Mononuclear cell (primary cell): ENCODE measurements around the gene EYA2. TPM values are rescaled to one million over a fixed set of nuclear protein-coding genes. Genes with fewer than 3 reads are reported as not detected.

Source experiments
- H3K27me3 ChIP-seq: 2 replicates; pipeline ENCODE4 v1.6.0; 2011; ENCODE audit warnings: low read length, control low read depth; ENCODE audit not compliant: insufficient read depth
- H3K4me1 ChIP-seq: 2 replicates; pipeline ENCODE4 v1.5.1; 2011; ENCODE audit warnings: mild to moderate bottlenecking, low read length, control low read depth; ENCODE audit not compliant: insufficient read depth
- H3K4me3 ChIP-seq: 2 replicates; pipeline ENCODE4 v1.5.1; 2011; ENCODE audit warnings: mild to moderate bottlenecking, low read length, moderate library complexity
- H3K9me3 ChIP-seq: 2 replicates; pipeline ENCODE4 v1.5.1; 2011; ENCODE audit warnings: low read depth, mild to moderate bottlenecking, control low read depth, low read length
- total RNA-seq: library from RNA; depleted of rRNA; stranded (reverse); fragments of >200 nt; gene quantifications from one replicate; pipeline ENCODE4 v1.2.3, GENCODE V29; 2012

EYA2 gene
- total RNA-seq, 1 donor: 0.10 TPM

DNA sequence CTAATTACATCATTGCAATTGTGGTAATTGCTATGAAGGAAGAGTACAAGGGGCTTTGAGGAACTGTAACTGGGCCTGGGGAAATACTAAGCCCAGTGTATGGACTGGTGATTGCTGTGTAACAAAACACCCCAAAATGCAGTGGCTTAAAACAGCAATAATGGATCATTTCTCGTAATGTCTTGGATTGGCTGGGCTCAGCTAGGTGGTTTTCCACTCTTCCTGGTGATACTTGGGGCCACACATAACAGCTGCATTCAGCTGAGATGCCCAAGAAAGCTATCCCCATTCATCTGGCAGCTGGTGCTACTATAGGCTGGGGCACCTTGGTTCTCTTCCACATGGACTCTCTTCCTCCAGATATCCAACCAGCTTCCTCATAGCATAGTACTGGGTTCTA is 150.3 kb downstream of the EYA2 start:
- Histone ChIP-seq H3K27me3 (no peaks in the 10 kb centered on the region), H3K4me1 (no peaks in the 10 kb centered on the region), H3K4me3 (no peak overlapping the region), H3K9me3 (no peaks in the 10 kb centered on the region)

GRCh38 chr20:47048054-47048453 is 153.4 kb downstream of the EYA2 start:
- Histone ChIP-seq H3K4me3 (no peak overlapping the region), H3K27me3 (no peaks in the 10 kb centered on the region), H3K4me1 (no peaks in the 10 kb centered on the region), H3K9me3 (no peaks in the 10 kb centered on the region)

GRCh38 chr20:47049771-47050170 is 155.1 kb downstream of the EYA2 start:
- Histone ChIP-seq H3K27me3 (no peaks in the 10 kb centered on the region), H3K4me1 (no peaks in the 10 kb centered on the region)

DNA sequence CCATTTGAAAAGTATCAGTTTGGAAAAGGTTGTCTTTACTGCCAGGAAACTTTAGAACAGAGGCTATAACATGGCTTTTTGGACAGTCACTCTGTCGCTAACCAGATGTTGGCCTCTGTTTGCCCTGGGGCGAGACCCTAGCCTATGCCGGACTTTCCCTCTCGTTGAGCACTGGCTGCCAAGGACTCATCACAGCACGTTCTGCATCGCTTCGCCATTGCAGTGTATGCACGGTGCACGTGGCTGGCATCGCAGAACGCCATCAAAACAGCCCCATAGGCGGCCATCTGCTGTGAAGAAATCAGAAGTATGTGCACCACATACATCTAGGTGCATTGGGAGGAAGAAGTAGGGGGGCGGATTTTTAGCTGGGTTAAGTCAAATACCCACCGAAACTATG is 156.4 kb downstream of the EYA2 start:
- no peaks in the 10 kb centered on the region for H3K4me1 ChIP-seq

More at GRCh38 chr20:47049771-47050170, 155.1 kb downstream of the EYA2 start:
- no peaks in the 10 kb centered on the region for H3K9me3 ChIP-seq
- H3K4me3 ChIP-seq: no peak overlapping the region

GRCh38 chr20:47051936-47052526 is 157.4 kb downstream of the EYA2 start:
- Histone ChIP-seq H3K4me3 (no peak overlapping the region), H3K27me3 (no peaks in the 10 kb centered on the region), H3K4me1 (no peaks in the 10 kb centered on the region), H3K9me3 (no peaks in the 10 kb centered on the region)

More for the DNA sequence above, 156.4 kb downstream of the EYA2 start:
- Histone ChIP-seq H3K27me3 (no peaks in the 10 kb centered on the region), H3K4me3 (no peak overlapping the region), H3K9me3 (no peaks in the 10 kb centered on the region)

DNA sequence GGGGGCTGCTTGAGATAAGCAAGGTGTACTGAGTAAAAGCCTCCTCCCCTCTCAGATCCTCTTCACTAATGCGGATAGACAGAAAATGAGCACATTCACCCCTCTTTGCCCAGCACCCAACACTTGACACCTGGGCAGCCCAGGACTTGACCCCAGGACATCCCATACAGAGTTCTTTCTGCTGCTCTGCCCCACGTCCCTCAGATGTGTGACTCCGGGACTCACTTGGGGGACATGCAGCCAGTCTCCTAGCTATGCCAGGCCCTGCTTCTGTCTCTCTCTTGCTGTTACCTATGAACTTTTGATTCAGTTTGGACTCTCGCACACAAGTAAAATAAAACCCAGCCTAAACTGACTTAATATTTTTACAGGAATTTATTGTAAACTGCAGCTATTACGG is 159.9 kb downstream of the EYA2 start:
- Histone ChIP-seq H3K27me3 (no peaks in the 10 kb centered on the region), H3K9me3 (no peaks in the 10 kb centered on the region), H3K4me3 (no peak overlapping the region), H3K4me1 (no peaks in the 10 kb centered on the region)

- Histone ChIP-seq H3K4me1 (no peaks in the 10 kb centered on the region), H3K4me3 (no peak overlapping the region), H3K27me3 (no peaks in the 10 kb centered on the region), H3K9me3 (no peaks in the 10 kb centered on the region)
Observed at GRCh38 chr20:47054945-47055344, 160.3 kb downstream of the EYA2 start.

DNA sequence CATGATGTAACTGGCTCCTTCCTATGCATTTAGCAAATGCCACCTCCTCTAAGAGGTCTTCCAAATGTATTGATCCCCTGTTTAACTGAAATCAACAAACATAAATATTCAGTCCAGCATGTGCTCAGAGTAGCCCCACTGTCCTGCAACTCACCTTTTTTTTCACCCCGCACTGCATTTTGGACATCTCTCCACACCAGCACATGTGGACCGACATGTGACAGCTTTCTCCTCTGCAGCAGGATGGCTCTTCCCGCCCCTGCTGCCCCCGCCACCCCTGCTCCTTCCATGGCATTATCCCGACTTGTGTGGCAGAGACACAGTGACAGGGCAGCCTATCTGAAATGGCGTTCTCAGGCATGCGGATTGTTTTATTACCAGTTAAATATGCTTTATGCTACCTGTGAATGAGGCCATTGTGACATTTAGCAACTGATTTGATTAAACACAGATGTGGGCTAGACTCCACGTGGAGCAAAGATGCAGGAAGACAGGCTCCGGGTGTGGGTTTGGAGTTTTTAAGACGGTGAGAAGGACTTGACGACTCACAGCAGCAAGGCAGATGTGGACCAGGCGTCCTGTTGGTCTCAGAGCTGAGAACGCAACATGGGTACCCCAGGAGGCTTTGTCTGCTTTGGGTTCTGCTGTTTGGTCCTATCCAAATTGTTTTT is 161.2 kb downstream of the EYA2 start:
- Histone ChIP-seq H3K4me3 (no peak overlapping the region), H3K9me3 (no peaks in the 10 kb centered on the region), H3K27me3 (no peaks in the 10 kb centered on the region), H3K4me1 (no peaks in the 10 kb centered on the region)

DNA sequence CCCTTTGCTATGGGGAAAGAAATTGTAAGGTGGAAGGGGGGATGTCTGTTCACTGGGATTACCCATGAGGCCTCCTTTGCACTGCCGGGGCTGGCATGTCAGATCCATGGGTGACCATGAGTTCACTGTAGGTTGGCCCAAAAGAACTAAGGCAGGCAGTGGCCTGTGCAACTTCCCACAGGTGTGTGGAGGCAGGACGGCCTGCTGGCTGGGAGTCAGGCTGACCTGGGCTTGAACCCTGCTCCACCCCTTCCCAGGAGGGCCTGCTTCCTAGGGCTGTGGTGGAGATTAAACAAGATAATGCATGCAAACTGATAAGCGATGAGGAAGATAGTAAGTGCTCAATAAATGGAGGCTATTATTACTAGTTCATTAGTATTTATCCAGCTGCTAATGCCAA is 163.0 kb downstream of the EYA2 start:
- no peaks in the 10 kb centered on the region for H3K9me3 ChIP-seq
- no peaks in the 10 kb centered on the region for H3K27me3 ChIP-seq
- H3K4me3 ChIP-seq: no peak overlapping the region
- no peaks in the 10 kb centered on the region for H3K4me1 ChIP-seq

- H3K4me3 ChIP-seq: no peak overlapping the region
- H3K9me3 ChIP-seq: no peaks in the 10 kb centered on the region
- H3K27me3 ChIP-seq: no peaks in the 10 kb centered on the region
- H3K4me1 ChIP-seq: no peaks in the 10 kb centered on the region
Observed at GRCh38 chr20:47058236-47058635, 163.6 kb downstream of the EYA2 start.

DNA sequence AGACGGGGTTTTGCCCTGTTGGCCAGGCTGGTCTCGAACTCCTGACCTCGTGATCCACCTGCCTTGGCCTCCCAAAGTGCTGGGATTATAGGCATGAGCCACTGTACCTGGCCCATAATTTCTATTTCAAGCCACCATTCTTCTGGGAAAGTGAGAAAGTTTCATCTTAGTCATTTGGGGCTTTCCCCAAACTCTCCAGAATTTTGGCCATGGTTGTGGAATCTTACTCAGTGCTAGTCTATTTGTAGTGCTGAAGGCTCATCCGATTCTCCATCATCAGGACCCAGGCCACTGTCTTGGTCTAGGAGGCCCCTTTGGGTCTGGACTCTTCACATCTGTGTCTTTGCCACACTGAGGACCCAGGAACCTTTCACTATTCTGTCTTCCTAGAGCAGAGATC is 164.9 kb downstream of the EYA2 start:
- no peaks in the 10 kb centered on the region for H3K4me1 ChIP-seq
- no peaks in the 10 kb centered on the region for H3K9me3 ChIP-seq
- no peak overlapping the region for H3K4me3 ChIP-seq

GRCh38 chr20:47061549-47061948 is 166.9 kb downstream of the EYA2 start:
- Histone ChIP-seq H3K27me3 (no peaks in the 10 kb centered on the region), H3K4me1 (no peaks in the 10 kb centered on the region), H3K9me3 (no peaks in the 10 kb centered on the region), H3K4me3 (no peak overlapping the region)

More for the DNA sequence above, 164.9 kb downstream of the EYA2 start:
- no peaks in the 10 kb centered on the region for H3K27me3 ChIP-seq

DNA sequence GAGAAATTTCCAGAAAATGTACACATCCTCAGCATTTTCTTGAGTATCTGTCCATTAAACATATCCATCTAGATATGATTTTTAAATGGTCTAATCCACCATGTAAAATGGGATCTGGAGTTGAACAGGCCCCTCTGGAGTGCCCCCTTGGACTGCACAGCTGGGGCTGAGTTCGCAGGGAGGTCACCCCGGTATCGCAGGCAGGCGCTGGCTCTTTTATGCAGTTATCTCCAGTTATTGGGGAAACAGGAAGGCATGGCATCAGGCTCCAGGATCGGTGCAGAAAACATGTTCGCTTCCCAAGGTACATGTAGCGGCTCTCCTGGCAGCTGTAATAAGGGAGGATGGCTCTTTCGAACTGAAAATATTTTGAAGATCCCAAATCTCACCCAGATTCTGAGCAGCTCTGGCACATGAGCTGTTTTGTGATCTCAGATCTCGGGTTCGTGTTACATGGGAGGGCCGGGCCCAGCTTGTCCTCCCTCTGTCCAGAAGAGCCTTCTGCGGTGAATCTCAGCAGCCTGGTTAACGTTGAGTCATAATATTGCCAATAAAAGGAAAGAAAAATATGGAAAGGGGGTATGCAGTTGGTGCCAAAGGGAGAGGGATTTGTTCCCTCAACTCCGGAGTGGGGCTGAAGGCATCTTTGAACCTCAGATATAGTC is 167.7 kb downstream of the EYA2 start:
- Histone ChIP-seq H3K4me3 (no peak overlapping the region), H3K4me1 (no peaks in the 10 kb centered on the region), H3K27me3 (no peaks in the 10 kb centered on the region), H3K9me3 (no peaks in the 10 kb centered on the region)

- peaks cover 8% of the 10 kb centered on the region for H3K9me3 ChIP-seq
- no peaks in the 10 kb centered on the region for H3K27me3 ChIP-seq
- H3K4me3 ChIP-seq: no peak overlapping the region
- no peaks in the 10 kb centered on the region for H3K4me1 ChIP-seq
Observed at GRCh38 chr20:47063407-47063806, 168.8 kb downstream of the EYA2 start.

GRCh38 chr20:47063808-47064207 is 169.2 kb downstream of the EYA2 start:
- Histone ChIP-seq H3K27me3 (no peaks in the 10 kb centered on the region), H3K4me1 (no peaks in the 10 kb centered on the region), H3K9me3 (peaks cover 12% of the 10 kb centered on the region), H3K4me3 (no peak overlapping the region)
